DND-41 (cell line): ENCODE measurements around the gene IGSF21.

Experiments
- ATAC-seq: fragments of 200-7000 bp; cut with Tn5 transposase; 3 replicates; pipeline ENCODE4 v1.9.1; 2021; ENCODE audit warnings: low read depth; ENCODE audit not compliant: insufficient read depth
- DNase-seq: peaks from one replicate; pipeline ENCODE4 v3.0.0-alpha.2; 2020
- H2AFZ ChIP-seq: 2 replicates; pipeline ENCODE4 v1.6.0; 2012; ENCODE audit warnings: low read depth, low read length
- H3K27ac ChIP-seq: 2 replicates; pipeline ENCODE4 v1.5.1; 2012; ENCODE audit warnings: low read length, inconsistent platforms
- H3K27me3 ChIP-seq: fragments of 200-600 bp; sonication (generic); 2 replicates; pipeline ENCODE4 v1.6.0; 2012; ENCODE audit warnings: low read length, mild to moderate bottlenecking, inconsistent platforms; ENCODE audit not compliant: insufficient read depth, poor library complexity
- H3K36me3 ChIP-seq: 2 replicates; pipeline ENCODE4 v1.5.1; 2012; ENCODE audit warnings: low read length, inconsistent platforms; ENCODE audit not compliant: insufficient read depth
- H3K4me1 ChIP-seq: 2 replicates; pipeline ENCODE4 v1.5.1; 2012; ENCODE audit warnings: mild to moderate bottlenecking, low read length; ENCODE audit not compliant: insufficient read depth
- H3K4me2 ChIP-seq: 2 replicates; pipeline ENCODE4 v1.6.0; 2012; ENCODE audit warnings: mild to moderate bottlenecking, moderate library complexity, low read length, inconsistent platforms; ENCODE audit not compliant: insufficient read depth
- H3K4me3 ChIP-seq, 2 experiments: fragments of 200-600 bp in 1 of 2; shearing (Covaris generic) in 1 of 2; 2 replicates each; pipeline ENCODE4 v1.5.1; 2012 to 2016; ENCODE audit warnings: inconsistent platforms in 2 of 2, low read length in 2 of 2, mild to moderate bottlenecking in 2 of 2, low read depth in 1 of 2, moderate library complexity in 1 of 2
- H3K79me2 ChIP-seq: 2 replicates; pipeline ENCODE4 v1.6.0; 2012; ENCODE audit warnings: low read length, inconsistent platforms; ENCODE audit not compliant: insufficient read depth
- H3K9ac ChIP-seq: 2 replicates; pipeline ENCODE4 v1.6.0; 2012; ENCODE audit warnings: low read depth, mild to moderate bottlenecking, inconsistent platforms, low read length, moderate library complexity
- H3K9me3 ChIP-seq: 2 replicates; pipeline ENCODE4 v1.5.1; 2012; ENCODE audit warnings: low read length, moderate library complexity, mild to moderate bottlenecking, inconsistent platforms; ENCODE audit not compliant: insufficient read depth, severe bottlenecking
- H4K20me1 ChIP-seq: 2 replicates; pipeline ENCODE4 v1.6.0; 2012; ENCODE audit warnings: low read length; ENCODE audit not compliant: insufficient read depth
- CTCF ChIP-seq: IDR thresholded peaks from 2 replicates; pipeline ENCODE4 v1.5.1; 2012; ENCODE audit warnings: borderline replicate concordance, low read length, moderate library complexity, mild to moderate bottlenecking; ENCODE audit not compliant: poor library complexity, severe bottlenecking; ENCODE audit errors: extremely low read depth
- EZH2 ChIP-seq: IDR thresholded peaks from 3 replicates; pipeline ENCODE4 v1.6.1; 2012; ENCODE audit warnings: borderline replicate concordance, low read depth, mild to moderate bottlenecking, moderate library complexity, low read length, inconsistent platforms; ENCODE audit not compliant: severe bottlenecking

IGSF21 gene

GRCh38 chr1:18142471-18142870 is 34.9 kb downstream of the IGSF21 start:
- TF ChIP-seq CTCF (no peak), EZH2 (no peak)
- no peak overlapping the region for H3K27ac ChIP-seq
- no peaks in the 10 kb centered on the region for H3K4me1 ChIP-seq
- H4K20me1 ChIP-seq, result no peaks in the 10 kb centered on the region; the same call in none of the 2 replicates
- H3K9me3 ChIP-seq, result no peaks in the 10 kb centered on the region
- no peaks in the 10 kb centered on the region for H3K27me3 ChIP-seq
- H3K36me3 ChIP-seq, result no peaks in the 10 kb centered on the region
- no peaks in the 10 kb centered on the region for H3K79me2 ChIP-seq
- H3K4me3 ChIP-seq, result no peak overlapping the region
- DNase-seq (no peak), ATAC-seq (no peak)
- no peak overlapping the region for H2AFZ ChIP-seq
- H3K9ac ChIP-seq, result no peak overlapping the region
- no peak overlapping the region for H3K4me2 ChIP-seq

- DNase-seq, result no peak
- H3K27ac ChIP-seq, result no peak overlapping the region
Observed at GRCh38 chr1:18142969-18143368, 35.4 kb downstream of the IGSF21 start.

DNA sequence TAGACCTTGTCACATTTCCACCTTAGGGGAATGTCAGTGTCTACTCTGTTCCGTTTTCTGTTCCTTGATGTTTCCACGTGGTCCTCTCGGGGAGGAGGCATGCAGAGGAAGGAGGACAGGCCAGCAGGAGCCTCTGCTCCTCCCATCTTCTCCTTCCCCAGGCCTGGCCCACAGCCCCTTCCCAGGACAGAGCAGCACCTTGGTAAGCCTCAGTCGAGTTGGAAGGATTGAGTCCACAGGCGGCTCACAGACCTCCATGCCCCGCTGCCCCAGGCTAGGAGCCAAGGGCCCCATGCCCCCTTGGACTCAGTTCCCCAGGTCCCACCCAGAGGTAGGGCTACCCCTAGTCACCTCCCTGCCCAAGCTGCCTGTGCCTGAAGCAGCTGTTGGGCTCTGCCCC is 36.5 kb downstream of the IGSF21 start:
- no peaks in the 10 kb centered on the region for H3K79me2 ChIP-seq
- H3K4me1 ChIP-seq, result no peaks in the 10 kb centered on the region
- ATAC-seq, result no peak
- no peaks in the 10 kb centered on the region for H3K27me3 ChIP-seq
- no peak overlapping the region for H3K27ac ChIP-seq
- no peaks in the 10 kb centered on the region for H3K9me3 ChIP-seq
- no peaks in the 10 kb centered on the region; the same call in none of the 2 replicates for H4K20me1 ChIP-seq
- TF ChIP-seq CTCF (no peak), EZH2 (no peak)
- H3K36me3 ChIP-seq, result no peaks in the 10 kb centered on the region
- no peak for DNase-seq
- H2AFZ ChIP-seq, result no peak overlapping the region
- H3K9ac ChIP-seq, result no peak overlapping the region
- H3K4me2 ChIP-seq, result no peak overlapping the region
- H3K4me3 ChIP-seq, result no peak overlapping the region

More at GRCh38 chr1:18142969-18143368, 35.4 kb downstream of the IGSF21 start:
- no peaks in the 10 kb centered on the region for H3K27me3 ChIP-seq
- no peak overlapping the region for H3K4me3 ChIP-seq
- no peak for TF ChIP-seq EZH2
- TF ChIP-seq CTCF, result no peak
- no peak for ATAC-seq
- no peaks in the 10 kb centered on the region for H3K79me2 ChIP-seq
- no peaks in the 10 kb centered on the region; the same call in none of the 2 replicates for H4K20me1 ChIP-seq
- H3K4me1 ChIP-seq, result no peaks in the 10 kb centered on the region
- H3K9me3 ChIP-seq, result no peaks in the 10 kb centered on the region
- H2AFZ ChIP-seq, result no peak overlapping the region
- no peak overlapping the region for H3K4me2 ChIP-seq
- H3K36me3 ChIP-seq, result no peaks in the 10 kb centered on the region
- no peak overlapping the region for H3K9ac ChIP-seq
